ENCODE results near the gene NRG3.
"Not testable (repeated sequence)": the region's sequence is repeated elsewhere in the genome, so short reads cannot be mapped to it uniquely, and the experiment has no call there.

GRCh38 chr10:82677932-82678331 is 802.9 kb downstream of the NRG3 start:
- TF ChIP-seq ZNF274 (IDR thresholded peaks at IDR 0.05; ENCODE audit: low read depth, low read length); YY1 (IDR thresholded peaks at IDR 0.05; ENCODE audit: insufficient read depth, insufficient read length): not testable (repeated sequence)

Data from NT2/D1 (cell line).